WTC11 (cell line): ENCODE results near the gene NEDD1. TPM values are rescaled to one million over a fixed set of nuclear protein-coding genes. Genes with fewer than 3 reads are reported as not detected.

Experiments
- ATAC-seq: fragments of 200-7000 bp; cut with Tn5 transposase; 2 replicates; pipeline ENCODE4 v1.10.0; 2021; ENCODE audit warnings: mild to moderate bottlenecking, moderate library complexity
- CTCF ChIA-PET: fragments of 300-600 bp; sonication (Branson Sonifier 250); formaldehyde crosslinking; loops from one replicate; lab custom pipeline; 2021; ENCODE audit warnings: antibody characterized with exemption; lab: Charles Lee
- POLR2A ChIA-PET: fragments of 350-600 bp; sonication (Branson Sonifier 250); formaldehyde crosslinking; loops from one replicate; lab custom pipeline; 2021; ENCODE audit warnings: antibody characterized with exemption; lab: Charles Lee
- DNase-seq: peaks from one replicate; pipeline ENCODE4 v3.0.0; 2021; ENCODE audit warnings: low spot score
- H3K27ac Mint-ChIP-seq: 2 replicates; pipeline ENCODE4 v1.8.0; 2021; ENCODE audit warnings: mixed read lengths
- H3K27me3 Mint-ChIP-seq: 2 replicates; pipeline ENCODE4 v1.8.0; 2021; ENCODE audit warnings: low read depth, mild to moderate bottlenecking, moderate library complexity, mixed read lengths
- H3K36me3 Mint-ChIP-seq: 2 replicates; pipeline ENCODE4 v1.8.0; 2021; ENCODE audit warnings: mixed read lengths
- H3K4me1 Mint-ChIP-seq: 2 replicates; pipeline ENCODE4 v1.8.0; 2022; ENCODE audit warnings: mixed read lengths
- H3K4me3 Mint-ChIP-seq: 2 replicates; pipeline ENCODE4 v1.8.0; 2021; ENCODE audit warnings: mild to moderate bottlenecking, moderate library complexity, mixed read lengths
- H3K9me3 Mint-ChIP-seq: 2 replicates; pipeline ENCODE4 v1.8.0; 2021; ENCODE audit warnings: mixed read lengths
- CDX4 ChIP-seq: fragments of 250-450 bp; sonication (Bioruptor Pico); IDR thresholded peaks from 2 replicates; pipeline ENCODE4 v1.9.0; 2021; ENCODE audit warnings: moderate library complexity, mild to moderate bottlenecking, inconsistent platforms, borderline replicate concordance
- CTCF ChIP-seq: fragments of 200-600 bp; IDR thresholded peaks from 2 replicates; pipeline ENCODE4 v1.8.0; 2022; ENCODE audit warnings: antibody characterized with exemption
- E2F1 ChIP-seq: sonication (generic); formaldehyde crosslinking; IDR thresholded peaks from 2 replicates; pipeline ENCODE4 v1.8.0; 2022; ENCODE audit warnings: mild to moderate bottlenecking, missing genetic modification reagents
- ELF4 ChIP-seq: sonication (generic); formaldehyde crosslinking; IDR thresholded peaks from 2 replicates; pipeline ENCODE4 v1.8.1; 2022; ENCODE audit warnings: low read depth, mild to moderate bottlenecking, moderate library complexity, missing genetic modification reagents
- FOXP4 ChIP-seq: sonication (generic); formaldehyde crosslinking; IDR thresholded peaks from 2 replicates; pipeline ENCODE4 v1.8.0; 2022; ENCODE audit warnings: mild to moderate bottlenecking, missing genetic modification reagents
- GABPB1 ChIP-seq: sonication (generic); formaldehyde crosslinking; IDR thresholded peaks from 2 replicates; pipeline ENCODE4 v1.8.1; 2023; ENCODE audit warnings: mild to moderate bottlenecking, missing genetic modification reagents
- HMGA2 ChIP-seq: fragments of 250-450 bp; sonication (Bioruptor Pico); IDR thresholded peaks from 2 replicates; pipeline ENCODE4 v1.4.0; 2021; ENCODE audit warnings: mild to moderate bottlenecking, moderate library complexity
- HMGXB4 ChIP-seq: sonication (generic); formaldehyde crosslinking; IDR thresholded peaks from 2 replicates; pipeline ENCODE4 v1.8.1; 2023; ENCODE audit warnings: mild to moderate bottlenecking, moderate library complexity, missing genetic modification reagents
- JAZF1 ChIP-seq: fragments of 250-450 bp; sonication (Bioruptor Pico); IDR thresholded peaks from 2 replicates; pipeline ENCODE4 v1.9.0; 2021; ENCODE audit warnings: moderate library complexity, mild to moderate bottlenecking, inconsistent platforms
- MYBL2 ChIP-seq: sonication (generic); formaldehyde crosslinking; IDR thresholded peaks from 2 replicates; pipeline ENCODE4 v1.8.1; 2023; ENCODE audit warnings: mild to moderate bottlenecking, moderate library complexity, missing genetic modification reagents
- OVOL2 ChIP-seq: fragments of 250-450 bp; sonication (Bioruptor Pico); IDR thresholded peaks from 2 replicates; pipeline ENCODE4 v1.9.0; 2021; ENCODE audit warnings: mild to moderate bottlenecking, borderline replicate concordance
- PRDM15 ChIP-seq: sonication (generic); formaldehyde crosslinking; IDR thresholded peaks from 2 replicates; pipeline ENCODE4 v1.8.0; 2022; ENCODE audit warnings: missing genetic modification reagents
- TEAD4 ChIP-seq: sonication (generic); formaldehyde crosslinking; IDR thresholded peaks from 2 replicates; pipeline ENCODE4 v1.8.0; 2022; ENCODE audit warnings: mild to moderate bottlenecking, missing genetic modification reagents
- ZNF121 ChIP-seq: sonication (generic); formaldehyde crosslinking; IDR thresholded peaks from 2 replicates; pipeline ENCODE4 v1.8.0; 2023; ENCODE audit warnings: missing genetic modification reagents
- ZNF281 ChIP-seq: sonication (generic); formaldehyde crosslinking; IDR thresholded peaks from 2 replicates; pipeline ENCODE4 v1.8.0; 2023; ENCODE audit warnings: mild to moderate bottlenecking, missing genetic modification reagents
- ZNF317 ChIP-seq: sonication (generic); formaldehyde crosslinking; IDR thresholded peaks from 2 replicates; pipeline ENCODE4 v1.8.1; 2023; ENCODE audit warnings: low read depth, mild to moderate bottlenecking, moderate library complexity, missing genetic modification reagents, borderline replicate concordance
- ZNF423 ChIP-seq: fragments of 250-450 bp; sonication (Bioruptor Pico); IDR thresholded peaks from 2 replicates; pipeline ENCODE4 v2.1.2; 2022; ENCODE audit warnings: mild to moderate bottlenecking, moderate library complexity
- ZNF425 ChIP-seq: fragments of 250-450 bp; sonication (Bioruptor Pico); conservative IDR thresholded peaks from 2 replicates; pipeline ENCODE4 v1.9.0; 2021; ENCODE audit warnings: mild to moderate bottlenecking
- total RNA-seq: library from RNA; stranded (reverse); gene quantifications from 3 replicates; pipeline ENCODE4 v1.2.3, GENCODE V29; 2021

NEDD1 gene
- total RNA-seq, 1 experiment from 2014 or later = 29.3 TPM

- no peak overlapping the region for H3K4me3 Mint-ChIP-seq
- H3K36me3 Mint-ChIP-seq = peaks cover 12% of the 10 kb centered on the region; the same call in 1 of the 2 replicates
- no peaks in the 10 kb centered on the region for H3K27me3 Mint-ChIP-seq
- no peak for DNase-seq
- no peak overlapping the region for H3K27ac Mint-ChIP-seq
- no peak for ATAC-seq
- no peak for TF ChIP-seq GABPB1
- TF ChIP-seq ELF4 (CRISPR knock-in tag) = no peak
- TF ChIP-seq MYBL2 (CRISPR knock-in tag) = no peak
- no peak for TF ChIP-seq PRDM15 (CRISPR knock-in tag)
- no peak for TF ChIP-seq ZNF317 (CRISPR knock-in tag)
- no peak for TF ChIP-seq ZNF423 (CRISPR knock-in tag)
- no peak for TF ChIP-seq CDX4 (CRISPR knock-in tag)
- ChIA-PET POLR2A (no interaction called here), CTCF (no interaction called here)
- H3K9me3 Mint-ChIP-seq = peaks cover 19% of the 10 kb centered on the region
- no peaks in the 10 kb centered on the region for H3K4me1 Mint-ChIP-seq
These were observed 9.6 kb upstream of the NEDD1 start for GRCh38 chr12:96897421-96897820.

- H3K27me3 Mint-ChIP-seq = no peaks in the 10 kb centered on the region
- H3K4me3 Mint-ChIP-seq = no peak overlapping the region
- H3K9me3 Mint-ChIP-seq = peaks cover 5% of the 10 kb centered on the region
- ChIA-PET CTCF (no interaction called here), POLR2A (interaction anchor here (0.7 kb wide), 1 partner anchor 394 kb away, joined by 3 read pairs; no protein-coding TSS in a partner anchor)
- H3K27ac Mint-ChIP-seq = no peak overlapping the region
- no peaks in the 10 kb centered on the region for H3K4me1 Mint-ChIP-seq
- ATAC-seq (no peak), DNase-seq (no peak)
- H3K36me3 Mint-ChIP-seq = no peaks in the 10 kb centered on the region
- no peak for TF ChIP-seq TEAD4 (CRISPR knock-in tag)
- no peak for TF ChIP-seq E2F1 (CRISPR knock-in tag)
- TF ChIP-seq OVOL2 (CRISPR knock-in tag) = no peak
- TF ChIP-seq HMGA2 (CRISPR knock-in tag) = no peak
- no peak for TF ChIP-seq ZNF425 (CRISPR knock-in tag)
- no peak for TF ChIP-seq FOXP4 (CRISPR knock-in tag)
- TF ChIP-seq CTCF = no peak
- no peak for TF ChIP-seq JAZF1 (CRISPR knock-in tag)
- TF ChIP-seq ZNF121 (CRISPR knock-in tag) = no peak
- TF ChIP-seq ZNF281 (CRISPR knock-in tag) = no peak
- no peak for TF ChIP-seq HMGXB4
These were observed 5.9 kb upstream of the NEDD1 start for GRCh38 chr12:96901175-96901574.
